ENCODE results near the gene PPM1J. TPM values are rescaled to one million over a fixed set of nuclear protein-coding genes. Genes with fewer than 3 reads are reported as not detected.
A peak's percentile ranks its signal among the peaks of the same experiment; 100 is the strongest.

PPM1J gene
- total RNA-seq, 2 donors from 2014 or later, result 0.66 to 2.3 TPM

GRCh38 chr1:112702067-112702395 lies 13.1 kb downstream of the PPM1J start:
- DNase-seq (peak in 1 of 4 donors; percentile 2), ATAC-seq (no peak)
- Histone ChIP-seq H3K9me3 (no peaks in the 10 kb centered on the region), H3K4me3 (no peak overlapping the region), H3K27me3 (no peaks in the 10 kb centered on the region), H3K36me3 (replicated peaks in 1 of 2; ENCODE audit: insufficient read depth in 1 of 2, low read depth in 2 of 2) (no peaks in the 10 kb centered on the region), H3K4me1 (peaks cover 75% of the 10 kb centered on the region), H3K27ac (peak overlapping the region in 2 of 4 donors; percentile 5 to 77)
- 76 to 77% methylated on average over 3 of the region's 3 CpGs for WGBS, 2 donors
- intact Hi-C loops (cut with DNase I), result no loop called here
- no peak for TF ChIP-seq POLR2A (IDR thresholded peaks at IDR 0.05)
- TF ChIP-seq CTCF (IDR thresholded peaks at IDR 0.05), result no peak

DNA sequence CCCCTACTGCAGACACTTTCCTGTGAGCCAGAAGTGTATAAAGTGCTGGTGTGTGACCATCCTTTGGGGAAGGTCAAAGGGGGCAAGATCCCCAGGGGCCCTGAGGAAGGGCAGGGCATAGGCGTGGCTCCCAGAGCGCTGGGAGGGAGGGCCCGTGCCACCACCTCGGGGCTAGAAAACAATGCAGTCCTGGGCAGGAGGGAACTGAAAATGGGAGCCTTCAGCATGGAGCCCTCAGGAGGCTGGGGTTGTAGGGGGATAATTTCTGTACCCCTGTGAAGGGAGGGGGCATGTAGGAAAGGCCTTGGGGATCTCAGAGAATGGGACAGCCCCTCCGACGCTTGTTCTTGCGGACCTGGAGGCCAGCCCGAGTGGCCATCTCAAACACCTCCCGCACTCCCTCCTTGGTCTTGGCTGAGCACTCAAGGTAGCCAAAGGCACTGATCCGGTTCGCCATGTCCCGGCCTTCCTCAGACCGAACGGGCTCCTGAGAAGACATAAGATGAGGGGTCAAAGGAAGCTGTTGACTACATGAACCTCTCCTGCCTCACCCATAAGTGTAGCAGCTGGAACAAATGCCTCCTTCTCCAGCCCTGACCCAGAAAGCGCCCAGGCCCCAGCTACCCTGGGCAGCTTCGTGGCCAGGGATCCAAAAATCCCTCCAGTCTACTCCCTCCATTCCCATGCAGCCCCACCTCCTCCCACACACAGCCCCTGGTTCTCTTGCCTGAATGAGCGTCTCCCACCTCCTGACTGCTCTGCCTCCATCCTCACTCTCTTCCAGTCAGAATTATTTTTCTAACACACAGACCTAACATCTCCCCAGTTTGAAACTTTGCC lies 13.7 kb downstream of the PPM1J start:
- Histone ChIP-seq H3K4me1 (peaks cover 75% of the 10 kb centered on the region), H3K4me3 (no peak overlapping the region), H3K9me3 (no peaks in the 10 kb centered on the region), H3K36me3 (replicated peaks in 1 of 2; ENCODE audit: insufficient read depth in 1 of 2, low read depth in 2 of 2) (peaks cover 0 to 4% of the 10 kb centered on the region in 2 donors), H3K27ac (peak overlapping the region; percentile 37 to 77 (median 75)), H3K27me3 (no peaks in the 10 kb centered on the region)
- no peak for TF ChIP-seq CTCF (IDR thresholded peaks at IDR 0.05)
- no peak for TF ChIP-seq POLR2A (IDR thresholded peaks at IDR 0.05)
- 80 to 89% methylated on average over 17 of the region's 17 CpGs for WGBS, 2 donors
- DNase-seq (peak in 1 of 4 donors; percentile 9), ATAC-seq (no peak)
- intact Hi-C loops (cut with DNase I), result no loop called here

GRCh38 chr1:112700290-112701226 lies 14.6 kb downstream of the PPM1J start:
- TF ChIP-seq POLR2A (IDR thresholded peaks at IDR 0.05) (no peak), CTCF (IDR thresholded peaks at IDR 0.05) (peak in 4 of 7 experiments; percentile 35 to 43 (median 38))
- peaks cover 69% of the 10 kb centered on the region for H3K4me1 ChIP-seq
- intact Hi-C loops (cut with DNase I), result no loop called here

GRCh38 chr1:112699425-112700144 lies 15.5 kb downstream of the PPM1J start:
- H3K4me1 ChIP-seq, result peaks cover 59% of the 10 kb centered on the region
- DNase-seq, result no peak
- H3K9me3 ChIP-seq, result no peaks in the 10 kb centered on the region
- H3K27ac ChIP-seq, result peak overlapping the region; percentile 20 to 77 (median 75)
- TF ChIP-seq POLR2A (IDR thresholded peaks at IDR 0.05), result no peak
- no peak for TF ChIP-seq CTCF (IDR thresholded peaks at IDR 0.05)
- H3K36me3 ChIP-seq (replicated peaks in 1 of 2; ENCODE audit: insufficient read depth in 1 of 2, low read depth in 2 of 2), result peaks cover 0 to 8% of the 10 kb centered on the region in 2 donors
- H3K4me3 ChIP-seq, result no peak overlapping the region
- H3K27me3 ChIP-seq, result no peaks in the 10 kb centered on the region
- intact Hi-C loops (cut with DNase I), result loop anchor here (10.0 kb wide), 1 partner anchor 75 kb away; no protein-coding TSS in a partner anchor
- 73 to 81% methylated on average over 12 to 13 of the region's 13 CpGs for WGBS, 2 donors
- no peak for ATAC-seq

More at GRCh38 chr1:112700290-112701226, 14.6 kb downstream of the PPM1J start:
- peak overlapping the region; percentile 37 to 77 (median 75) for H3K27ac ChIP-seq
- no peaks in the 10 kb centered on the region for H3K27me3 ChIP-seq
- no peaks in the 10 kb centered on the region for H3K9me3 ChIP-seq
- ATAC-seq, result peak; percentile 67
- WGBS, 2 donors, result 38 to 57% methylated on average over 7 of the region's 7 CpGs
- peak; percentile 91 to 95 (median 94) for DNase-seq
- no peak overlapping the region for H3K4me3 ChIP-seq
- H3K36me3 ChIP-seq (replicated peaks in 1 of 2; ENCODE audit: insufficient read depth in 1 of 2, low read depth in 2 of 2), result peaks cover 0 to 4% of the 10 kb centered on the region in 2 donors

Data from body of pancreas (tissue), 4 donors.